DMS 273 (cell line): Measurements from ENCODE around the gene CCR7.
A peak's percentile ranks its signal among the peaks of the same experiment; 100 is the strongest.
"Not testable (repeated sequence)": the region's sequence is repeated elsewhere in the genome, so short reads cannot be mapped to it uniquely, and the experiment has no call there.

ENCODE experiments used
- DNase-seq: peaks from one replicate; lab custom pipeline; 2025; ENCODE audit not compliant: unreplicated experiment; lab: John Stamatoyannopoulos, UW

Gene CCR7

DNA sequence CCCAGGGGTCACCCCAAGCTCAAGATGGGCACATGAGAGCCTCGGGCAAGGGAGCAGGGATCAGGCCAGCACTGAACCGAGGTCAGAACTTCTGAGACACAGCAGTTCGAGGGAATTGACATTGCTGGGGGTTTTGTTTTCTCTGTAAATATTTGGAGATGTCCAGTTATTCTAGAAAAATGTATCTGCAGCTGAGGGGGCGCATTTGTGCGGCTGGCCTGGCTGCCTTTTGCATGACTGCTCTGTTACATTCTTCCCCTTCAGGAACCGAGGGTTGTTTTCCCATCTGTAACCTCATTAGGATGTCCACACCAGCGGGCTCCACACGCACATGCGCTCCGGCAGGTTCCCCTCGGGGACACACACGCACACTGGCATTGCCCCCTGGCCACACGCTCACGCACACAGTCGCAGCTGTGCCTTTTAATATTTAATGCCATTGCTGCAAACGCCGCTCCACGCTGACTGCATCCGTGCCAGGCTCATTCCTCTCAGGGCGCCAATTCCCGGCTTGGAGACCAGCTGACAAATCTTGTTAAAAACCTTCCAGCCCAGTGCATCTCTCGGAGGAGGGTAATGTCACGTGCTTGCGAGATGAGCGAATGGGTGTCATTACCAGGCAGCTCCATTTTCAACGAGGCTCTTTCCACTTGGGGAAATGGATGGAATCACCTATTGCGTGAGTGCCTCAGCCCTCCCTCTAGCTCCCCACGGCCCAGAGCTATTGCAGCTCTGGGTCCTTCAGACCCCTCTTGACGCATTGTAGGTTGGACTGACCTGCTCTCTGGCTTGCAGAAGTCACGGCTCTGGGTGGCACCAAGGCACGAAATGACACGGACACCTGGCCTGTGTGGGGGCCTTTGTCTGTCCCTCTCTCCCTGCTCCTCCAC lies 13.1 kb downstream of the CCR7 start:
- no peak for DNase-seq

DNA sequence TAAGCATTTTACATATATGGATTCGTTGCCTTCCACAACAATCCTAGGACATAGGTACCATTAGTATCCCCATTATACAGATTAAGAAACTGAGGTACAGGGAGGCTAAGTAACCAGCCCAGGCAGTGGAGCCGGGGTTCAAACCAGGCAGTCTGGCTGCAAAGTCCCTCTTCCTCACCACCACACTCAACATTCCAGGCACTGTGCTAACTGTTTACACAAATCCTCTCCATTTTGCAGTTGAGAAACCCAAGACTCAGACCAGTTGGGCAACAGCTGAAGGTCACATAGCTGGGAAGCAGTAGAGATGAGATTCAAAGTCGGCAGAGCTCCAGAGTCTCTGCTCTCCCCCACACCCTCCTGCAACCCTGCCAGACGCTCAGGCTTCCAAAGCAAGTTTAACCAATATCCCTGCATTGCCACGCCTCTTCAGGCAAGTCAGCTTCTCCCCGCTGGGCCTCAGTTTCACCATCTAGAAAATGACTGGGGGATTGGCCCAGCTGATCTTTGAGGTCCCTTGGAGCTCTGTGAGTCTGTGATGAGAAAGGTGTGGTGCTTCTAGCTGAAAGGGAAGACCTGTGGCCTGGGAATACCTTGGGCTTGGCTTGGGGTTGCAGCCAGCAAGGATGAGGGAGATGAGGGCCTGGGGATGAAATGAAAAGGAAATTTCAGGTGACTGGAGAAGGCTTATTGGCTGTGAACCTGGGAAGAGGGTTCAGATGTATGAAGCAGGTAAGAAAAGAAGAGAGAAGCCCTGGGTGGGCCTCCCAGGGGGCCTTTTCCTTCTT lies 14.0 kb downstream of the CCR7 start:
- DNase-seq: no peak

DNA sequence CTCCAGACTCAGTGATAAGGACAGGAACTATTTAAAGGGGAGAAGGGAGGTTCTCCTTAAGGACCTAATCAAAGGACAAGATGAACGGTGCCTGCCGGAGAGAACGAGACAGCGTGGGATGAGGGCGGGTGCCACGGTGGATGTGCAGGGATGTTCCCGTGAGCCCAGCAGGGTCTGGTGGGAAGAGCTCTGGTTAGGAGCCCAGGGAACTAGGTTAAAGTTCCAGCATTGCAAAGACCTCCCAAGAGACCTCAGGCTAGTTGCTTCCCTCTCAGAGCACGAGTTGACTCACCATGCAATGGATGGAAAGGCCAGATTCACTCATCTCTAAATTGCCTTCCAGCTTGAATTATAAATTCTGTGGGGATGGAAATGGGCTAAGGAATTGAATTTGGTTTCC lies 14.7 kb downstream of the CCR7 start:
- DNase-seq: no peak

DNA sequence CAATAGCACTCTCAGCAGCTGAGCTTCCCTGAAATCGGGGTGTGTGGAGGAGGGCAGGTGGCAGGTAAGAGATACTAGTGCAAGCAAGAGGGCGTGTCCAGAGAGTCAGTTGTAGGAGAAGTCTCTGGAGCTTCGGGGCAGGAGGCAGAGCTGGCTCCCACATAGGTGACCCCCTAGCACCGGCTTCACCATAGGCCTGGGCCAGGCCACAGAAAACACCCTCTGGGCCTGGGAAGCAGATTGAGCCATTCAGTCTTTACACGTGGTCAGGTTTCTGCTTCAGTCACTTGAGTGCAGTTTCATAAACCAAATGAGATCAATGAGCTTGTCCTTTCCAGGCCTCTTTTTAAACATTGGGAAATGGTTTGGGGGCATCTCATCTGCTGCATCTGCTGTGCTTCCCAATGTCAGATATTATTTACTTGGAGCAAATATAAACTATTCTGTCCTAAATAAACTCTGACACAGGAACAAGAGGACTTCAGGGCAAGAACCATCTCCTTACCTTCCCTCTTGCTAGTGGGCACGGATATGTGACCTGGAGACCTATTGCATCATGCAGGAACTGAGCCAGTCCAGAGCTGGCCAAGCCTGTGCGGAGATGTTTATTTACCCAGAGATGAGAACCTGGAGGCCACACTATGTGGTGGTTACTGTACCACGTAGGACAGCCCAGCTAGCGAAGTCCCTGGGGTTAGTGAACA lies 16.1 kb downstream of the CCR7 start:
- no peak for DNase-seq

- DNase-seq: no peak
Observed at GRCh38 chr17:40548491-40548981, 16.7 kb downstream of the CCR7 start.

DNA sequence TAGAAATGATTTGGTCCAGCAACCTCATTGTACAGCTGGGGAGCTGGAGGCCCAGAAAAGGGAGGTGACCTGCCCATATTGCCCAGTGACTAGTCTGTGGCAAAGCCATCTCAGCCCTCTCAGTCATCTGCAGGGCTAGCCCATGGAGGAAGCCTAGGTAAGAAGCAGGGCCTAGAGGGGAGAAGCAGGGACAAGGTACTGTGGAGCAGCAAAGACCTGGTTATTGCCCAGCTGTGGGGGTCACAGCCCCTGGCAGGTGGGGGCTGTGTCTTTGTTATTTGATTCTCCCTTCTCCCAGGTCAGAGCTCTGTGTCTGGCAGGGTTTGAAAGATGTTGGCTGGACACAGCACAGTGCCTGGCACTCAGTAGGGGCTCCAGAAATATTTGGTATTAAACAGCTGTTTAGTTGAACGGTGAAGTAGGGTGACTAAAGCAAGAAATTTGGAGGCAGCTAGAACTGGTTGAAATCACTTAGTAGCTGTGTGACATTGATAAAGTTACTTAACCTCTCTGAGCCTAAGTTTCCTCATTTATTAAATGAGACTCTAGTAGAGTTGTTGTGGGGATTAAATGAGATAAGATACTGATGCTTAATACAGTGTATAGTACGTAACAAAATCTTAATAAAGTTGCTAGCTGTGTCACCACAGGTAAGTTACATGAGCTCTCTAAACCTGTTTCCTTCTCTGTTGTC lies 17.3 kb downstream of the CCR7 start:
- DNase-seq: no peak

GRCh38 chr17:40547079-40547784 lies 18.0 kb downstream of the CCR7 start:
- peak; percentile 77 for DNase-seq

- DNase-seq: not testable (repeated sequence)
Observed at GRCh38 chr17:40546497-40546896, 18.8 kb downstream of the CCR7 start.

DNA sequence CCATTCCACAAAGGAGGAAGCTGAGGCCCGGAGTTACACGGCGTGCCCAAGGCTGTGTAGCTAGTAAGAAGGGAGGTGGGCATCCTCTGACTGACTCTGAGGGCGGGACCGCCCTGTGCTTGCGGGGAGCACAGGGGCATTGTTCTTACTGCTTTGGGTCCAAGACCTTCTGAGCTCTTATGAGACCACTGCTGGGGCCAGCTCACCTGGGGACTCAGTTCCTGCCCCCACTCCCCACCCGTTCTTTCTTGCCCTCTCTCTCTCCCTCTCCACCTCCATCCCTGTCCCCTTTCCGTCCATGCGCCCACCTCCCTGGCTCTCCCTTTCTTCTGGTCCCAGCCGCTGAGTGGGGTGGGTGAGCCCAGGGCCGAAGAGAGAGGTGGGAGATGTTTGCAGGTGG lies 19.6 kb downstream of the CCR7 start:
- no peak for DNase-seq

DNA sequence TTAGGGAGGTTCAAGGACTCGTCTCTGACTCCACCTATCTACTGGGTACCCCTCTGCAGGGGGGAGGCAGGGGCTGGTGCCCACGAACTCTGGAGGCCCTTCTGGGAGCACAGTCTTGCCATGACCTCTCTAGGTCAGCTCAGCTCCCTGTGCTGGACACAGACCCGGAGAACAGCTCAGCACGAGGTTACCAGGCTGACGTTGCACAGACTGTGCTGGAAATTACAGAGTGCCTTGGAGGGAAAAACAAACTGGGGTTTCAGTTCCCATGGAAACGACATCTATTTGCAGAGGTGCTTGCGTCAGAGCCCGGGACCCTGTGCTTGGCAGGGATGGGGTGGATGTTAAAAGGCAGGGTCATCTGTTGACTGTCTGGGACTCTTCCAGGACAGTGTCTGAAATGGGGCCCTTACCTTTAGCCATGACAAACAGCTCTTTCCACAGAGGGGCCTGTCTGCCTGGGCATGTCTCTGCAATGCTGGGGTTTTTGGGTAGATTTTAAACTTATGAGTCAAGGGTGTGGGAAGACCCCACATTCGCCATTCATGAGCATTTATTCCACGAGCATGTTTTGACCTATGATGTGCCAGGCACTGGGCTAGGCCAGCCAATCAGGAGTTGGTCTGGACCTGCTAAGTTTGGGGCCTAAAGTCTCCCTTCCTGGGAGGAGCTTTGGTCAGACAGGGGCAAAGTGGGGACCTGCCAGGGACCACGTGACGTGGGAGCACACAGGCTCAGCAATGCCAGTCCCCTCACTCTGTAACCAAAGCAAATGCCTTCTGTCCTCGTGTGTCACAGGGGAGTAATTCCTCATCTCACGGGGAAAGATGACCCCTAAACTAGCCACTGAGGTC lies 22.5 kb downstream of the CCR7 start:
- DNase-seq: peak; percentile 29

GRCh38 chr17:40541873-40542557 lies 23.3 kb downstream of the CCR7 start:
- DNase-seq: no peak

DNA sequence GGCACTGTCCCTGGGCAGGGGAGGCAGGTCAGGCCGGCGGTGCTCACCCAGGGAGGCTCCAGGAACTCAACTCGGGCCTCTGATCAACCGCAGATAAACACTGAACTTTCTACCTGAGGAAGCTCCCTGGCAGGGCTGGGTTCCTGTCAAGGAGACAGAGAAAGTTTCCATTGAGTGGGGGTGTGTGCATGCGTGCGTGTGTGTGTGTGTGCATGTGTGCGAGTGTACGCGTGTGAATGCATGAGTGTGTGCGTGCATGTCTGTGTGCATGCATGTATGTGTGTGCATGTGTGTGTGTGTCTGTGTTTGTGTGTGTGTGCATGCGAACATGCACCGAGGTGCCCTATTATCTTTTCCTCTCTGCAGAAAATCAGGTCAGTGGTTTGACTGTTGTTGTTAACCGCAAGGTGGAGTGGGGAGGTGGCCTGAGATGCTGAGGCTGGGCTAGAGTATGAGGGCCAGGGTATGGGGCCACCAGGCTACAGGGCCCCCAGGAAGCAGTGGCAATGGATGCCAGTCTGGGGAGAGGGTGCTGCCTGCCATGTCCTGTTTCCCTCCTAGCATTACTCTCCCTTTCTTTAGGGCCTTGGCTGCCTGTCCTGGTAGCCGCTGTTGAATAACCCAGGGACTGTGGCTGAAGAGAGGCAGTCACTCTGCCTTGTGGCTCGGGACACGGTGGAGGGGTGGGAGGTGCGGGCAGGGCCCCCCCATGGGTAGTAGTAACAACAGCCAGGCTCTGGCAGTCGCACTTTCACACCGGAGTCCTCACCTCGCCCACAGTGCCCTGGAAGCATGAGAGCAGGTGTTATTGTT lies 24.0 kb downstream of the CCR7 start:
- DNase-seq: no peak

- no peak for DNase-seq
Observed at GRCh38 chr17:40540448-40540847, 24.8 kb downstream of the CCR7 start.

DNA sequence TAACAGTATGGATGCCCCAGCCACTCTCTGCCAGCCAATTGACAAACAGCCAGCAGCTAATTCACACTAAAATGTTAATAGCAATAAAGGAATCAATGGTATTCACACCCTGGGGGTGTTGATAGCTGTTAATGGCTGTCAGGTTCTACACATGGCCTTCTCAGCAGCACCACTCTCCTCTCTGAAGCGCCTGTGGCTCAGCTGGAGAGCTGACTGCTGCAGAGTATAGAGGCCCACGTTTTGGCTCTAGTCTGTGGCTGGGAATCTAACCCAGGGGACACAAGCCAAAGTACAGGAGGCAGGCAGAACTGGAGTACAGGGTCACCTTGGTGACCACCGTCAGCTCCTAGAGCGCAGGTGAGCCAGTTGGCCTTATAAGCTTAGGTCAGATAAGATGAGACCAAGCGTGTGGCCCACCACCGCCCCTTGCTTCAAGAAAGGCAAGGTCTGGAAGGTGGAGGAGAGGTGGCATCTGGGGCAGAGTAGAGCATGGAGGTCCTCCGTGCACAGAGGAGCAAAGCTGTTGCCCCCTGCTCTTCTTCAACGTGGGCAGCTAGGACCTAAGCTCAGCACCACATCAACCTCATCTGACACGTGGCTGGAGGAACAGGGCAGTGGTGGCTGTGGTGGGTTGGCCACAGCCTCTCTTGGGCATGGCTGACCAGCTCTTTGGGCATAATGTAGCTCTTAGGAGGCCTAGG lies 25.4 kb downstream of the CCR7 start:
- no peak for DNase-seq

GRCh38 chr17:40538936-40539705 lies 26.2 kb downstream of the CCR7 start:
- DNase-seq: no peak
